ENCODE results near the gene AHDC1.

The AHDC1 gene

DNA sequence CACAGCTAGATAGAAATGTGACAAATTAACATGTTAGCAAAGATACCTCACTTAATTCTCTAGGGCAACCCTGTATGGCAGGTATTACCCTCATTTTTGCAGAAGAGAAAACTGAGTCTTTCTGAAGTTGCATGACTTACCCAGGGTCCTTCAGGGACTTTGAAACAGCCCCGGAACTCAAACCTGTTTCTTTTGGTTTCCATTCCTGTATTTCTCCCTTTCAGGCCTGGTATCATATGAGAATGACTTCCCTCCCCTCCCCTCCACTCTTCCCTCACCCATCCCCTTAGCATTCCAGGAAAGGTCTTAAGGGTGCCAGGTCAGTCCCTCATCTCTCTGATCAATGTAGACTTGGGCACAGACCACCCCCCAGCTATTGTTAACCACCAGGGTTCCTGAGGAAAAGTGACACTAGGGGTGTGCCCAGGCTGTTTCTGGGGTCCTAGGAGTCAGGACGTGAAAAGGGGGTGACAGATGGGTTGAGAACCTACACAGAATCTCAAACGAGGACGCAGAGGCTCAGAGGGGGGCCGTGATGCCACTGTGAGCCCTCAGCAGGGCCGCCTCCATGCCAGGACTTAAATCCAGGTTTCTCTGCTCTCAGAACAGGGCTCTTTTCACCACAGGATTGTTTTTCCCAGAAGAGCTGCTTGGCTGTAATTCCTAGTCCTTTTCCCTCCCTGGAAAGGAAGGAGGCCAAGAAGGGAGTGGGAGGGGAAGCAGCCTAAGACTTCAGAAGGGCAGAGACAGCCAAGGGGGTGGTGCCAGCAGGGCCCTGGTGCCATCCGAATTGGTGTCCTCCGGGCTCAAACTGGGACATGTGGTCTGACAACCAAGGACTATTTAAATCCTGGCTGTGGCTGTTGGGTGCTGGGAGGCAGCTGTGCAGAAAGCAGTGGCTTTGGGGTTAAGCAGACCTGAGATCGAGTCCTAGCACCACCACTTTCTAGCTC, 111.9 kb downstream of the AHDC1 start:
- FAIRE-seq (no peak), DNase-seq (ENCODE audit: low spot score) (no peak)

DNA sequence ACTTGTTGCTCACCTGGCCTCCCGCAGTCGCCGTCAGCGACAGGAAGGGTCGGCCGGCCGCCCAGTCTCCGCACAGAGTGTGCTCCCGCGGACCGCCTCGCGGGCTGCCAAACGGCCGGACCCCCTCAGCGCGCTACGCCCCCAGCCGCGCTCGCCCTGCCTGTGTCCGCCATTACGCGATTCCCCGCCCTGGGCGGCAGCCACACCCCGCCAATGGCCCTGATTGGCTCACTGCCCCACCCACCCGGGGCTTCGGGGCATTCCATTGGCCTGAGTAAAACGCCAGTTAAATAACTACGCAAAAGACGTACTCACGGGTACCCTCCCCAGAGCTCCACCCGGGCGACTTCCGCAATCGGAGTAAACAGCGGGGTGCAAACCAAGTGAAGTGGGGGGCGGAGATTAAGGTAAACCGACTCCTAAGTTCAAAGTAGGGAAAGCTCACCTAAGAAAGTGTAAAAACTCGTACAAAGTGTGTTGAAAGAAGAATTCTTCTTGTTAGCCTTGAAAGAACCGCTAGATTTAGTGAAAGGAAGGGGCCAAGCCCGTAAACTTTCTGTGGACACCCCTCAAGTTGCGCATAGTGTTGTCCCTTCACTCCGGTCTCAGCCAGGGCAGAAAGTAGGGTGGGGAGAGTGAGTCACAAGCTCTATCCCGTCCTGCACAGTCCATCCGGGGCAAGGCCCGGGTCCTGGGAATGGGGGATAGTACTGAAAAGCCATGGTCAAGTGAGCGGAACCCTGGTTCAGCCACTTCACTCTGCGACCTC, 113.8 kb downstream of the AHDC1 start, which contains the start of gene WASF2:
WASF2 (minus strand) TSS at position 195 of the 769 bp plus-strand sequence. CDS start 61,277 bp downstream, outside the sequence.
- DNase-seq (ENCODE audit: low spot score) (peak; percentile 92), FAIRE-seq (peak; percentile 82)

DNA sequence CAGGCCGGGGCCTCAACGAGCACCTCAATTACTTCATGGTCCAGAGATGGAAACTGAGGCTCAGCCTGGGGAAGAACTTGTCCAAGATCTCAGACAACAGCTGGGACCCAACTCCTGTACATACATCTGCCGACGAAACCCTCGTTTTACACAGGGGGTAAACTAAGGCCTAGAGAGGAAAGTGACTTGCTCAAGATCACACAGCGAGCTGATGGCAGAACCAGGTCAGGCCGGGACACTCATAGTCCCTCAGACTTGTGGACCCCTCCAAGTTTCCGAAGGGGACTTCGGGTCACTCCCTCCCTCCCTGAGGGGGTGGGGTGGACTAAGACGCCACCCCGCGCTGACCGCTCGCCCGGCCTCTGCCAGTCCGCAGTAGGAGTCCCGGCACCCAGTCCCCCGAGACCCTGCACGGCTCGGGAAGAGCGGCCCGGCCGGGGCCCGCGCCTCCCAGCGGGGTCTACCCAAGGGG, 114.4 kb downstream of the AHDC1 start:
- no peak for FAIRE-seq
- no peak for DNase-seq (ENCODE audit: low spot score)

DNA sequence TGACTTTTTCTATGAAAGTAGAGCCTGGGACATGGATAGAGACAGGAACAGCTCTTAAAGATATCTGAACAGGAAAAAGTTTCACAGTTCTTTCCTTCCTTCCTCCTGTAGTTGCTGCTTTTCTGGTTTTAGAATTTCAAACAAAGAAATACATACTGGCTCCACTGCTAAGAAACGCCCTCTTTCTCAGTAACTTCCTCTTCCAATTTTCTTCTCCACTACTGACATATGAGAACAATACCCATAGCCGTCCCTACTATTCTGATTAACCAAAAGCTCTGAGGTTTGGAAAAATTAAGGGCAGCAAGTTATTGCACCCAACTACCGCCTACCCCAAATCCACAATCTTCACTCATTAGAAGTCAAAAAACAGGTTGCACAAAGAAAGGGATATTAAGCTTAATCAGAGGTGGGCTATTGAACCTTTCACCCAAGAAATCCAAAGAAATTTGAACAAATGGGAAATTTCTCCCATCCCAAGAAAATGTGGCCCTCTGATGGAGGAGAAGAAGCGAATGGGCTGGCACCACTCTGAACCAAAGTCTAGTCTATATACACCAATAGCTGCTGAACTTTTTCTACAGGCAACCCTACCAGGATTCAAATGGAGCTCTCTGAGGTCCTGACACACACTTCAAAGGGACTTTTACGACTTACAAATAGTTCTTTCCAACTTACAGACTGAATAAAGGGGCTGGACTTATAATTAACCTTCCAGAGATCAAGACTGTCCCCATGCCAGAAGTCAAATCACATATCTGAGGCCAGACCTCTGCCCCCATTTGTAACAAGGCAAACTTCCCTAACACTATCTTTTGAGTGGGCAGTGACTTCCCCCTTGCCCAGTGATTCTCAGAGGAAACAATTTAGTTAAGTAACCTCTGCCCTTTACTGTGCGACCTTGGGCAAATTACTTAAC, 115.7 kb downstream of the AHDC1 start:
- peak; percentile 24 for DNase-seq (ENCODE audit: low spot score)

DNA sequence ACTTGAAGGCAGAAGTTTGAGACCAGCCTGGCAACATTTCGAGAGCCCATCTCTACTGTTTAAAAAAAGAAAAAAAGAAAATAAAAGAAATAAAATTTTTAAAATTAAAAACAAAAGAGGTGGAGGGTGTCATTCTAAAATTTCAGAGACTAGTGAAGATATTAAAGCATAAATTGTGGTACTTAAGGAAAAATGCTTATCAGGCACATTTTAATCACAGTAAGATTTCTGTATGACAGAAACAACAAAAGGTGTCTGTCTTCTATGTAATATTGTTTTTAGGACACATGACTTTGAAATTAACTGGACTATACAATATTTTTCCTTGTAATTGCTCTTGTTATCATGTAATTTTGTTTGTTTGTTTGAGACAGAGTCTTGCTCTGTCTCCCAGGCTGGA, 118.6 kb downstream of the AHDC1 start:
- no peak for DNase-seq (ENCODE audit: low spot score)
- no peak for FAIRE-seq

More for the DNA sequence above, 115.7 kb downstream of the AHDC1 start:
- no peak for FAIRE-seq
